Stimulated activated CD4-positive, alpha-beta T cell treated with anti-CD3 and anti-CD28 coated beads, Interleukin-4, amount 100 ng/mL, for 48 hours (primary cell): ENCODE measurements around the gene SH3BP1.

Source experiments
- DNase-seq, 2 donors: peaks; one replicate each; pipeline ENCODE4 v3.0.0-alpha.2; 2020; ENCODE audit warnings: low read depth in 2 of 2

Gene SH3BP1

DNA sequence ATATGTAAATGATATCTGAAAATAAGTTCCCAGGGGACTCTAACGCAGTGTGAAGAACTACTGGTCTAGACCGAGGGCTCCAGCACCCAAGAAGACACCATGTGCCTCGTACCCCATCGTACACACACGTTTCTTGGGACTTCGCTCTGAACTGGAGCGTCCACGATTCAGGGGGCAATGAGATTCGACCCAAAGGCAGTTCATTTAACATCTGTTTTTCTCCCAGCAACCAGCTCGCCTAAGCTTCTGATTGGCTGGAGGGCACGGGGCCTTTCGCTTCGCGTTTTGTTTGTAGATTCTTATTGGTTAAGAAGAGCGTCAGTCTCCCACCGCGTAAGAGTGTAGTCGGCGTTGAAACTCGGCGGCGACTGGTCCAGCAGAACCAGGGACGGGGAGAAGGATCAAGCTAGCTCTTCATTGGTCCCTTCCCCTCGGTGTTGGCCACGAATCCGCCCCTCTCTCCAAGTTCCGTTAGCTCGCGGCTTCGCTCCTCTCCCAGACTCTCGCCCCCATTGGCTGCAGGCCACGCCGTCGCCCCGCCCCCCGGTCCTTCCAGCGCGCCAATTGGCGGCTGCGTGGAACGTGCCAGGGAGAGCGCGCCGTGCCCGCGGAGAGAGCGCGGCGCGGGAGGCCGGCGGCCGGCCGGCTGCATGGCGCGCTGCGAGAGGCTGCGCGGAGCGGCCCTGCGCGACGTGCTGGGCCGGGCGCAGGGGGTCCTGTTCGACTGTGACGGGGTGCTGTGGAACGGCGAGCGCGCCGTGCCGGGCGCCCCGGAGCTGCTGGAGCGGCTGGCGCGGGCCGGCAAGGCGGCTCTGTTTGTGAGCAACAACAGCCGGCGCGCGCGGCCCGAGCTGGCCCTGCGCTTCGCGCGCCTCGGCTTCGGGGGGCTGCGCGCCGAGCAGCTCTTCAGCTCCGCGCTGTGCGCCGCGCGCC is 18.9 kb downstream of the SH3BP1 start, which contains the start of gene PDXP:
TSS of gene PDXP (plus strand) at position 591 of the 933 bp plus-strand sequence. CDS start at position 651, 60 bp downstream.
- peak; percentile 98 for DNase-seq

DNA sequence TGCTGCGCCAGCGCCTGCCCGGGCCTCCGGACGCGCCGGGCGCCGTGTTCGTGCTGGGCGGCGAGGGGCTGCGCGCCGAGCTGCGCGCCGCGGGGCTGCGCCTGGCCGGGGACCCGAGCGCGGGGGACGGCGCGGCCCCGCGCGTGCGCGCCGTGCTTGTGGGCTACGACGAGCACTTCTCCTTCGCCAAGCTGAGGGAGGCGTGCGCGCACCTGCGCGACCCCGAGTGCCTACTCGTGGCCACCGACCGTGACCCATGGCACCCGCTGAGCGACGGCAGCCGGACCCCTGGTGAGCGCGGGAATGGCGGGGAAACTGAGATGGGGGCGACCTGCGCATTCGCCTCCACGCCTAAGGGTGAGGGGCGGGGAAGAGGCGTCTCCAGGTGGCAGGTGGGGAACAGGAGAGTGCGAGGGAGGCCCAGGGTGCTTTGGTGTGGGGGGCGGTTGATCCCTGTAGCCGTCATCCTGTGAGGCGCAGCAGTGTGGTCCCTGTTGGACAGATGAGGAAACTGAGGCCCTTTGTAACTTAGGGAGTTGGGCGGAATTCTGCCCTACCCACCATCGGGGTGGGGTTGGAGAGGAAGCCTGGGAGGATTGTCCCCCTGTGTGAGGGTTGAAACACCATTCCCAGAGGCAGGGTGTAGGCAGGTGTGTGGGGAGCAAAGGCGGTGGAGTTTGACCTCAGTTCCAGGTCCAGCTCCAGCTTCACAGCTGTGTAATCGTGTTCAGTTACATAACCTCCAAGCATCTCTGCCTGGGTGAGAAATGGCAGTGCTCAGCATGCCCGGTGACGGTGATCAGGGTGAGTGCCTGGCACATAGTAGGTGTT is 19.8 kb downstream of the SH3BP1 start:
- no peak for DNase-seq

DNA sequence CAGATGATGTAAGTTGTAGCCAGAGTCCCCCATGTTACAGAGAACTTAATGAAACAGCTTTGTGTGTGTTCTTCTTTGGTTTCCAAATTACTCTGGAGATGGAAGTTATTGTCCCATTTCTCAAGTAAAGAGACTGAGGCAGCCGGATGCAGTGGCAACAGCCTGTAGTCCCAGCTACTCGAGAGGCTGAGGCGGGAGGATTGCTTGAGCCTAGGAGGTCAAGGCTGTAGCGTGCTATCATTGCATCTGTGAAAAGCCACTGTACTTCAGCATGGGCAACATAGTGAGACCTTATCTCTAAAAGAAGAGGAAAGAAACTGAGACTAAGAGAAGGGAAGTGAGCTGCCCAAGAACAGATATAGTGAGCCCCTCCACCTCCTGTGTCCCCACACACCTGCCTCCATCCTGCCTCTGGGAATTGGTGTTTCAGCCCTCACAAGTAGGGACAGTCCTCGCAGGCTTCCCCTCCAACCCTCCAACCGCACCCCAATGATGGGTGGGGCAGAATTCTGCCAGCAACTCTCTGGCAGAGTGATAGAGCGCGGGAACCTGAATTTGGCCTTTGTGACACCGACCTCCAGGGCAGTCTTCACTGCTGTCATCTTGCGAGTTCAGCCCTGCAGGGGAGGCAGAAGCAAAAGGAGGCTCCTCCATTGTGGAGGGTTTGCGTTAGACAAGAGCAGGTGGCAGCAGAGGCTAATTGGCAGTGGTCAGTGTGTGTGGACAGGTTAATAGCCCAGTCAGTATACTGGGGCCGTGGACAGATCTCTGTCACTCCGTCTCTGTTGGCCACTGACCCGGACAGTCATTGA is 20.6 kb downstream of the SH3BP1 start:
- DNase-seq, result no peak

DNA sequence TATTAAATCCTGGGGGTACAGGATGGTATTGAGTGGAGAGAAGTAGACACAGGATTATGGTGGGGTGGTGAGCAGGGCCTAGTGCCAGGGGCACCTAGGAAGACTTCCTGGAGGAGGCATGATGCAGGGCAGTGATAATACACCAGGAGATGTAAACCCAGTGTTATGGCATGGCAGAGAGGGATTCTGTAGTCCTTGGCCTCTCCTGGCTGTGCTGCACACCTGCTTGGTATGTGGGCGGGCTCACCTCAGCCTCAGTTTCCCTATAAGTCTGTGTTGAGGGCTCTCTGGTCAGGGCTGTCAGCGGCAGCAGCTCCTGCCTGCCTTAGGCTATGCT is 21.2 kb downstream of the SH3BP1 start:
- DNase-seq, result no peak

DNA sequence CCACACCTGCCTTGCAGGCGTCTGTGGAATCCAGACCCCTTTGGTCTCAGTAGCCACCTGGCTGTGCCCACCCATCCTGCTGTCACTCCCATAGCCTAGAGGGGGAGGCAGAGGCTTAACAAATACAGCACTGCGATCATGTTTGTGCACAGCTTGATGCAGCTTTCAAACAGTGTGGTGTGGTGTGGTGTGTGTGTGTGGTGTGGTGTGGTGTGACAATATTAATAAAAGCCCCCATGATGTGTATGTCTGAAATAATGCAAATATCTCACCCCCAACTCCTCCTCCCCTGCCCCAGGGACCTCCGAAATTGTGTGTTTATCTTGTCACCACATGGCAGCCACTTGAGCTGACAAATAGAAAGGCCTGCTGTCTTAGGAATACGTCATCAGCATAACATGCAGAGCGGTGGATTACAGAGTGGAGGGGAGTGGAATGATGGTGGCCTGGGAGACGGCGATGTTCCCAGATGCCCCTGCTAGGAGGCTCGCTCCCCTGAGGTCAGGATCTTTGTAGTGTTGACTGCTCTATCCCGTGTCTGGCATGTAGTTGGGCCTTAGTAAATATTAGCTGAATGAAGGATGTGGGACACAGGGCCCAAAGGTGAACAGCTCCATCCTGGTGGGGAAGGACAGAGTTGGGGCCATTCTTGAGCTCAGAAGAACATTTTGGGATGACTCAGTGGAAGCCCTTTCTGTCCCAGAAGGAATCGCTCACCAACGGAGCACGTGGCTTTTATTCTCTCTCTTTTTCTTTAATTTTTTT is 21.9 kb downstream of the SH3BP1 start:
- DNase-seq, result no peak

DNA sequence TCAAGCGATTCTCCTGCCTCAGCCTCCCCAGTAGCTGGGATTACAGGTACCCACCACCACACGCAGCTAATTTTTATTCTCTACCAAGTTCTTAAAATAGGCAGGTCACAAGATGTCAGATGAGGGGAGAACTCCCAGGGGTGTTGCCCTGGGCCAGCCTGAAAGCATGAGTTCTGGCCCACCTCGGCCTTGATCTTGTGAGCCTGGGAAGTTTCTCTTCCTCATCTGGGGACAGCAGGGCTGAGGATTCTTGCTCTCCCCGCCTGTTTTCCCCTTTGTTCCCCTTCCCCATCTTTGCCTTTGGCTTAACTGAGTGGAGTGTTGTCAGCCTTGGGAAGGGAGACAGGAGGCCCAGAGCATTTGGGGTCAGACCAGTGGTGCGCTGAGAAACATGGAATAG is 22.6 kb downstream of the SH3BP1 start:
- DNase-seq, result no peak

DNA sequence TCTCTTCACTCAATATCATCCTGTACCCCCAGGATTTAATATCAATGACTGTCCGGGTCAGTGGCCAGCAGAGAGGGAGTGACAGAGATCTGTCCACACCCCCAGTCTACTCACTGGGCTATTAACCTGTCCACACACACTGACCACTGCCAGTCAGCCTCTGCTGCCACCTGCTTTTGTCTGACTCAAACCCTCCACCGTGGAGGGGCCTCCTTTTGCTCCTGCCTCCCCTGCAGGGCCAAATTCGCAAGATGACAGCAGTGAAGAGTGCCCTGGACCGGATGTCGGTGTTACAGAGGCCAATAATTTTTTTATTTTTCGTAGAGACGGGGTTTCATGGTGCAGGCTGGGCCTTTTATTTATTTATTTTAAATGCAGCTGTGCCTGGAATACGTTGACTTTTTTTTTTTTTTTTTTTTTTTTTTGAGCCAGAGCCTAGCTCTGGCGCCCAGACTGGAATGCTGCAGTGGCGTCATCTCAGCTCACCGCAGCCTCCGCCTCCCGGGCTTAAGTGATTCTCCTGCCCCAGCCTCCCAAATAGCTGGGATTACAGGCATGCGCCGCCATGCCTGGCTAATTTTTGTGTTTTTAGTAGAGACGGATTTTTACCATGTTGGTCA is 24.2 kb downstream of the SH3BP1 start:
- DNase-seq, result no peak

DNA sequence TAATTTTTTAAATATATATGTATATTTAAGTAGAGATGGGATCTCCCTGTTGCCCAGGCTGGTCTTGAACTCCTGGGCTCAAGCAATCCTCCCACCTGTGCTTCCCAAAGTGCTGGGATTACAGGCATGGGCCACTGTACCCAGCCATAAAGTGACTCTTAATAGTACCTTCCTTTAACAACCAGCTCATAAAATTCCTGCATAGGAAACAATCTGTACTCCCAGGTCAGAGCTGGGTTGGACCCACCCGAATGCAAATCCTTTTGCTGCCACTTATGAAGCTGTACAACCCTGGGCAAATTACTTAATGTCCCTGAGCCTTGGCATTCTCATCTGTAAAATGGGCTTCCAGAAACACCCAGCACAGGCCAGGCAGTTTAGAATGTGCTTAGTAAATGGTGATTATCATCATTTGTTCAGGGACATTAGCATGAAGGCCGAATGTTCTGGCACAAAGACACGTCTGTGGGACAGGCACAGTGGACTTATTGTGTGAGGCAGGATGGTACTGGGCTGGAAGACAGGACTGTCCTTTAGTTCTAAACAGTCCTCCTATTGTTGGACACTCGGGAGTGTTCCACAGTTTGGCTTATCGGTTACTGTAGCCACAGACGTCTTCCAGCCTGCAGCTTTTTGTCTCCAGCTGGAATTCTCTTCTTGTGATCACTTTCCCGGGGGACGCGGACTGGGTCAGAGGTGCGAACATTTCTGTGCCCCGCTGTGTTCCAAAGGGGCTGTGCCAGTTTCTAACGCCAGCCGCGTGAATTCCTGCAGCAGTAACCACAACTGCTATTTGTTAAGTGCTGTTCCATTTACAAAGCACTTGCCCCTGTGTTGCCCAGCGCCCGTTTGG is 25.0 kb downstream of the SH3BP1 start:
- no peak for DNase-seq

DNA sequence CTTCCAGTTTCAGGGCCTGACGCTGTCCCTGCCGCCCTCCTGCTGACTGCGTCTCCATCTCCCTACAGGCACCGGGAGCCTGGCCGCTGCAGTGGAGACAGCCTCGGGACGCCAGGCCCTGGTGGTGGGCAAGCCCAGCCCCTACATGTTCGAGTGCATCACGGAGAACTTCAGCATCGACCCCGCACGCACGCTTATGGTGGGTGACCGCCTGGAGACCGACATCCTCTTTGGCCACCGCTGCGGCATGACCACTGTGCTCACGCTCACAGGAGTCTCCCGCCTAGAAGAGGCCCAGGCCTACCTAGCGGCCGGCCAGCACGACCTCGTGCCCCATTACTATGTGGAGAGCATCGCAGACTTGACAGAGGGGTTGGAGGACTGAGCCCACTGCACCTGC is 26.0 kb downstream of the SH3BP1 start:
- DNase-seq, result no peak

DNA sequence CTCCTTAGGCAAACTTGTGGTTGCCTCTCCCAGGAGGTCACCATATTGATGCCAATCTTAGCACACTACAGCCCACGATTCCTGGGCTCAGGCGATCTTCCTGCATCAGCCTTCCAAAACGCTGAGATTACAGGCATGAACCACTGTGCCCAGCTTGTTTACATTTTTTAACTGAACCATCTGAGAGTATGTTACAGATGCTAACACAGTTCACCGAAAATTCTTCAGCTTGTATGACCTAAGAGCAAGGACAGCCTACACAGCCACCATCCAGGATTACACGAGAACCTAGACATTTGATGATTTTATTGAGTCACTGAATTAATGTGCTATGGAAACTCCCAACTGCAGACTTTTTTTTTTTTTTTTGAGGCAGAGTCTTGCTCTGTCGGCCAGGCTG is 30.1 kb downstream of the SH3BP1 start:
- DNase-seq, result no peak

DNA sequence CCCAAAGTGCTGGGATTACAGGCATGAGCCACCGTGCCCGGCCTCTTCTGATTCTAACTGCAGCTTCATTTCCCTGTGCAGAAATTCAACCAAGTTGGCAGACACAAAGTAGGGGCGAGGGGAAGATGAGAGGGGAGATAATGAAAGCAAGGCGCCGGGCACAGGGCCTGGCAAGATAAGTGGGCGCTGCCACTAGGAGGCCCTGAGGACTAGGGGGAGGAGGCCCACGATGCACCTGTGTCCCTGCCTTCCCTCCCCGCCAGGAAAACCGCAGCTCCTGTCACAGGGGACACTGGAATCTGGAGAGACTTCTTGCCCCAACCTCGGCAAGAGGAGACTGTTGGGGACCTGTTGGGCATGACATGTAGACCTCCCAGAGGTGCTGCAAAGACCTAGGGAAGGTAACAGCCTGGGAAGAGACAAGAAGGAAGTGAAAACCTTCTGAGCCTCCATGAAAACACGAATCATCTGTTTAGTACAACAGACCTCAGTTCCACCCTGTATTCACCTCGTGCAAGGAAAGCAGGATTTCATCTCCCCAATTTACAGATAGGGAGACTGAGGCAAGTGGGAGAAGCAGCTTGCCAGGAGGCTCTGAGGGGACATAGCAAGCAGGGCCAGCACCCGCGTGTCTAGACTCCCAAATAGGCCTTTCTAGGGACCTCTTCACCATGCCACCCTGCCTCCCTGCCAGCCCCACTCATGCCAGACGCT is 32.9 kb downstream of the SH3BP1 start:
- DNase-seq, result no peak

DNA sequence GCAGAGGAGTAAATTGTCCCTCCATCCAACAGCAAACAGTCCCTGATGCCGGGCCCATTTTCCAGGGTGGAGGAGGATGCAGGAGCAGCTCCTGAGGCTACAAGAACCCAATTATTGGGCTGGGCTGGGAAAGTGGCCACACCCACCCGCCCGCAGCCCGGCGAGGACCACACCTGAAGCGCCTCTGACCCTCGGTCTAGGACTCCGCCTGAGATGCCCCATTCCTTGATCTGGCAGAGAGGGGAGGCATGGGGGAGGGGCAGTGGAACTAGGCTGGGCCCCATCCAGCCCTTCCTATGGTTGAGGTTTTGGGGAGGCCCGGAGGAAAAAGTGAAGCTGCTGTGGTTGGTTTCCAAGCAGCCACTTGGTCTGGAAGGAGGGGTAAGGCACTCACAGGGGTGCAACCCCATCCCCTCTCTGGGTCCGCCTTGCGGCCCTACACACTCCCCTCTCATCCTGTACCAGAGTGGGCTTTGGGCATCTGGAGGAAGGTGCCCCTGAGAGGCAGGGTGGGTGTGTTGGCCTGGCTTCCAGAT is 33.5 kb downstream of the SH3BP1 start:
- DNase-seq, result no peak

DNA sequence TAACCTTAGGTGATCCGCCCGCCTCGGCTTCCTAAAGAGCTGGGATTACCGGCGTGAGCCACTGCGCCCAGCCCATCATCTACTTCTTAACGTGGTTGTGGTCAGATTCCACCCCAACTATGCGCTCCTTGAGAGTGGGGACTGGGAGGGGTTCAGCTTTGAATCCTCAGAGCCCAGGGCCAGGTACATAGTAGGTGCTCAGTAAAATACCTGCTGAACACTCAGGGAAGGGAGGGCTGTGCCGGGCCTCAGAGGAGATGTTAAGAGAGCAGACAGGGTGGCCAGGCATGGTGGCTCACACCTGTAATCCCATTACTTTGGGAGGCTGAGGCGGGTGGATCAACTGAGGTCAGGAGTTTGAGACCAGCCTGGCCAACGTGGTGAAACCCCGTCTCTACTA is 34.8 kb downstream of the SH3BP1 start:
- no peak for DNase-seq

DNA sequence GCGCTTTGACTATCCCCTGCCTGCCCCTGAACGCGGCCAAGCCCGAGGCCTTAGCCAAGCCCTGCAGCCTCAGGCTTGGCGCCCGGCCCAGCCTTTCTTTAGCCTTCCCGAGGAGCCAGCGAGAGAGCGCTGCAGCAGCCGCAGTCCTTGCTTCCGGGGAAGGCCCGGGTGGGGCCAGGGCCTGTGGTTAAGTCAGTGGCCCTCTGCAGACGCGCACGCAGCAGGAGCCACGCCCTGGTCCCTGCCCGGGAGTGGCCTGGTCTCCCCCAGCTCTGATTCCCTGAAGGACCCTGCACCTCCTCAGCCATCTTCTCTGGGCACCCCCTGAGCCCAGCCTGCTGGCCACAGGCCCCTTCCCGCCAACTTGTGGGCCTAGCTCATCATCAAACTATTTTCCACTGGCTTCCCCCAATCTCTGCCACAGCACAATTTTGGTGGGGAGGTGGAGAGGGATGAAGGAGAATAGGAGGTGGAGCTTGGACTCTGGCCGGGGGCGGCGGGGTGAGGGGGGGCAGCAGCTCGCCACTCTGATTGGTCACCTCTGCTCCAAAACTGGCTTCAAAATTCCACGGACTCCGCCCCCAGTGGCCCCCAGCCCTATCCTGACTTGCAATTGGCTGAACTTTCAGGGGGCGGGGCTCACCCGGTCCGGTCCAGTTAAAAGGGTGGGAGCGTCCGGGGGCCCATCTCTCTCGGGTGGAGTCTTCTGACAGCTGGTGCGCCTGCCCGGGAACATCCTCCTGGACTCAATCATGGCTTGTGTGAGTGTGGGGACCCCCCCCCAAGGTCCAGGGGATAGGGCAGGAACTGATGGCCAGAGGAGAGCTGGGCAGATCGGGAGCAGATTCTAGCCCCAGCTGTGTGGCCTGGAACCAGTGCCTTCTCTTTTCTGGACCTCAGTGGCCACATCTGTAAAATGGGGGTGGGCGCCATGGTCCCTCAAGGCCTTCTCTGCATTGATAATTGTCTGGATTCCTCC is 35.8 kb downstream of the SH3BP1 start, which contains the start of gene LGALS1:
TSS of gene LGALS1 (plus strand) at position 686 of the 979 bp plus-strand sequence. CDS start at position 753, 67 bp downstream.
- peak; percentile 55 to 75 for DNase-seq

DNA sequence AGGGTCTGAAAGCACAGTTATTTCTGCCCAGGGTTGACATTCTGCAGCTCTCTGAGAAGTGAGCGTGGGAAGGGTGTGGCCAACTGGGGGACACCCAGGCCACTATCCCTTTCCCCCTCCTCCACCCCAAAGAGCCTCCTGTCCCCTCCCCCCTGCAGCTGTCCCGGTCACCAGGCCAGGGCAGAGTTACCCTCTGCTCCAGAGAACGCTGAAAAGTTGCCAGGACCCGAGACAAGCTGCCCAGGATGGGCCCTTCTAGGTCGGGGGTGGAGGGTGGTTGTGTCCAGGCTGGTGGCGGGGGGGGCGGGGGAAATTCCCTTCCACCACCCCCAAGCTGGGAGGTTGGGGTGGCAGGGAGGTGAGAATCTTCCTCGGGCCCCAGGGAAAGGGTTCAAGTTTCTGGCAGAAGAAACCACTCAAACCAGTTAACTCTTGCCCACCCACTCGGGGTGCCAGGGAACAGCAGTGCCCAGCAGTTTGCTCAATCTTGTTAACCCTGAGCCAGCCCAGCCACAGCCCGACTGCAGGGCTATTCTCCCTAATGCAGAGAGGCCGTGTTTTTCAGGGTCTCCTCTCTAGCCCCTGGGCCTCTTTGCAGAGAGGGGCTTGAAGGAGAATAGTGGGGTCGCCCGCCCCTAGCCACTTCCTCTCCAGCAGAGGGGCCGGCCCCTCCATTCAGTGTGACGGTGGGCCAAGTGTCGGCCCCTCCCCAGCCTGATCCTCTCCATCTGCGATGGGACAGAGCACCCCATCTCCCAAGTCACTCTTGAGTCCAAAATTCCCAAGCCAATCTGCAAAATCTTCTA is 36.7 kb downstream of the SH3BP1 start:
- DNase-seq, result no peak

DNA sequence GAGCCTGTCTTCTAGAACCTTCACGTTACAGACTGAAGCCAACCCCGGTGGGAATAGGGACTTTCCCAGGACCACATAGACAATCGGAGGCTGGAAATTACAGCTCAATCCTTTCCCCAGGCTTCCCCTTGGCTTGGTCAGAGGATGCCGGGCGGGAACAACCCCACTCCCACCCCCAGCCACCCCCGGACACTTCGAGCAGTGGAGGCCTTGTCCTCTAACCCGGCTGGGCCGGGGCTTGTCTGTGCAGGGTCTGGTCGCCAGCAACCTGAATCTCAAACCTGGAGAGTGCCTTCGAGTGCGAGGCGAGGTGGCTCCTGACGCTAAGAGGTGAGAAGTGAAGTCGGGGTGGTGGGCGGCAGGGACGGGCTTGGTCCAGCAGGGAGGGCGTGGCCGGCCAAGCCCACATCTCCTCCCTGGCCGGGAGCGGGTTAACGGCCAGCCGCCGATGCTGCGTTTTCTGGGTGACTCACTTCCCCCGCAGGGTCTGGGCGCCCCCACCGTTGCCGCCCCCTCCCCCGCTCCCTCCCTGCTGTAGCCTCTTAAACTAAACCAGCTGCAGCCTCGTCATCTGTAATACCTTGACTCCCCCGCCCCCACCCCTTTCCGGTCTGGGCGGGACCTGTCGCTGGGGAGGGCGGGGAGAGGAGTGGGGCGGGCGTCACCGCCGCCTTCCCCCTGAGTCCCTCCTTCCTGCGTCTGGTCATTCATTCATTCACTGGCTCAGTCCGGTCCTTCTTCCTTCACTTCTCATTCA is 37.4 kb downstream of the SH3BP1 start:
- peak; percentile 90 to 91 for DNase-seq
